Omental fat pad (tissue), 4 donors: ENCODE measurements around the gene CACHD1. TPM values are rescaled to one million over a fixed set of nuclear protein-coding genes. Genes with fewer than 3 reads are reported as not detected.
A peak's percentile ranks its signal among the peaks of the same experiment; 100 is the strongest.

Experiments used
- ATAC-seq: fragments of 150-250 bp; one replicate; pipeline ENCODE4 v1.9.1; 2016; ENCODE audit warnings: mild to moderate bottlenecking, moderate library complexity; ENCODE audit not compliant: low FRiP score
- DNase-seq: peaks from one replicate; pipeline ENCODE4 v3.0.0-alpha.2; 2019; ENCODE audit warnings: low spot score
- total RNA-seq, 4 donors: library from RNA; depleted of rRNA; stranded (reverse); fragments of >200 nt; gene quantifications; one replicate each; pipeline ENCODE4 v1.1.0, GENCODE V29; 2016
- TF ChIP-seq, protein P1 (sequence below), 3 donors: fragments of 450-650 bp; IDR thresholded peaks; one replicate each; pipeline ENCODE4 v1.5.1; 2016 to 2017; ENCODE audit warnings: antibody characterized with exemption in 3 of 3, mild to moderate bottlenecking in 3 of 3, moderate library complexity in 2 of 3

The CACHD1 gene
- total RNA-seq, 4 donors from 2014 or later: 23.0 to 26.0 (median 23.9) TPM

GRCh38 chr1:64493831-64494230, 23.9 kb downstream of the CACHD1 start:
- DNase-seq (no peak), ATAC-seq (no peak)
- TF ChIP-seq, protein P1, sequence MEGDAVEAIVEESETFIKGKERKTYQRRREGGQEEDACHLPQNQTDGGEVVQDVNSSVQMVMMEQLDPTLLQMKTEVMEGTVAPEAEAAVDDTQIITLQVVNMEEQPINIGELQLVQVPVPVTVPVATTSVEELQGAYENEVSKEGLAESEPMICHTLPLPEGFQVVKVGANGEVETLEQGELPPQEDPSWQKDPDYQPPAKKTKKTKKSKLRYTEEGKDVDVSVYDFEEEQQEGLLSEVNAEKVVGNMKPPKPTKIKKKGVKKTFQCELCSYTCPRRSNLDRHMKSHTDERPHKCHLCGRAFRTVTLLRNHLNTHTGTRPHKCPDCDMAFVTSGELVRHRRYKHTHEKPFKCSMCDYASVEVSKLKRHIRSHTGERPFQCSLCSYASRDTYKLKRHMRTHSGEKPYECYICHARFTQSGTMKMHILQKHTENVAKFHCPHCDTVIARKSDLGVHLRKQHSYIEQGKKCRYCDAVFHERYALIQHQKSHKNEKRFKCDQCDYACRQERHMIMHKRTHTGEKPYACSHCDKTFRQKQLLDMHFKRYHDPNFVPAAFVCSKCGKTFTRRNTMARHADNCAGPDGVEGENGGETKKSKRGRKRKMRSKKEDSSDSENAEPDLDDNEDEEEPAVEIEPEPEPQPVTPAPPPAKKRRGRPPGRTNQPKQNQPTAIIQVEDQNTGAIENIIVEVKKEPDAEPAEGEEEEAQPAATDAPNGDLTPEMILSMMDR (IDR thresholded peaks at IDR 0.05): no peak

DNA sequence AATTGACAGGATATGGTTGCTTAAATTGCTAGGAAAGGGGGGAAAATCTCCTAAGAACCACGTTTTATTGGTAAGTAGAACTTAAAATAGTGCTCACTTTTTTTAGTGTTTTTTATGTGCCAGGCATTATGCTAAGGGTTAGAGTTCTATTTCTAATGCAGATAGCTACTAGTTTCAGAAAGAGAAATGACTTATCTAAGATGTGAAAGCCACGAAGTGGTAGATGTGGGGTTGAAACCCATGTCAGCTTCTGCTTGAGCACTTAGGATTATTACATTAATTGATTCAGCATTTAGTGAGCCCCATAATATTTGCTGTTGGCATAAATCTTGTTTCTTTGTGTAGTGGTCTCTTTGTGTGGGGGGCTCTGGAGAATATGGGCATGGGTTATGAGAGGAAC, 24.7 kb downstream of the CACHD1 start:
- DNase-seq: no peak
- ATAC-seq: no peak
- TF ChIP-seq, protein P1 (IDR thresholded peaks at IDR 0.05): no peak

- DNase-seq (no peak), ATAC-seq (no peak)
- TF ChIP-seq, protein P1 (IDR thresholded peaks at IDR 0.05): no peak
These were observed 25.9 kb downstream of the CACHD1 start for GRCh38 chr1:64495878-64496277.

GRCh38 chr1:64496606-64497005, 26.7 kb downstream of the CACHD1 start:
- ATAC-seq (no peak), DNase-seq (no peak)
- TF ChIP-seq, protein P1 (IDR thresholded peaks at IDR 0.05): no peak

- TF ChIP-seq, protein P1 (IDR thresholded peaks at IDR 0.05): no peak
- DNase-seq: no peak
- ATAC-seq: peak; percentile 69
These were observed 27.4 kb downstream of the CACHD1 start for GRCh38 chr1:64497088-64497883.

GRCh38 chr1:64498325-64498724, 28.4 kb downstream of the CACHD1 start:
- TF ChIP-seq, protein P1 (IDR thresholded peaks at IDR 0.05): no peak
- no peak for DNase-seq
- ATAC-seq: no peak

DNA sequence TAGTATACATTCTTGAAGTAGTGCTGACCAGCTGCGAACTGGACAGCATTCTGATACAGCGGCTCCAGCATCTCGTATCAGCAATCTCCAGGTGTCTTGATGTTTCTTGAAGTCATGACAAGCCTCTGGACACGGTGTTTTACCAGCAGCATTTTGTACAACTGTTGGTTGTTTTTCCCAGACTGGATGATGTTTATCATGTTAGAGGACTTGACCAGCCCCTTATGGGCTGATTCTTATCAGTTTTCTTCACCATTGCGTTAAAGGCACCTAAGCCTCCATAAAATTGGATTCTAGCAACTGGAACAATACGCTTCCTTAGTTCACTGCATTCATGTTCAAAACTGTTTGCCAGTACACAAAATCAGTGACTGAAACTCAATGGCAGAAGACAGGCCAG, 29.1 kb downstream of the CACHD1 start:
- ATAC-seq (no peak), DNase-seq (no peak)
- TF ChIP-seq, protein P1 (IDR thresholded peaks at IDR 0.05): no peak
